Measurements from ENCODE around the gene LYST.

- TF ChIP-seq POLR2AphosphoS2 (IDR thresholded peaks at IDR 0.05; ENCODE audit: low read depth, low read length) (no peak), MTA3 (IDR thresholded peaks at IDR 0.05; ENCODE audit: borderline replicate concordance, low read length) (no peak), STAT3 (IDR thresholded peaks at IDR 0.05; ENCODE audit: low read depth, low read length) (no peak), CEBPB (IDR thresholded peaks at IDR 0.05; ENCODE audit: borderline replicate concordance in 1 of 2, low read depth in 2 of 2, low read length in 2 of 2) (no peak)
Measured at GRCh38 chr1:235613602-235614001, 253.1 kb downstream of the LYST start.
